ENCODE results near the gene HNRNPH3. TPM values are rescaled to one million over a fixed set of nuclear protein-coding genes. Genes with fewer than 3 reads are reported as not detected.

The HNRNPH3 gene
- total RNA-seq, 2 donors from 2014 or later = 24.1 to 27.7 TPM

- DNase-seq (no peak), ATAC-seq (no peak)
- TF ChIP-seq, protein P1, sequence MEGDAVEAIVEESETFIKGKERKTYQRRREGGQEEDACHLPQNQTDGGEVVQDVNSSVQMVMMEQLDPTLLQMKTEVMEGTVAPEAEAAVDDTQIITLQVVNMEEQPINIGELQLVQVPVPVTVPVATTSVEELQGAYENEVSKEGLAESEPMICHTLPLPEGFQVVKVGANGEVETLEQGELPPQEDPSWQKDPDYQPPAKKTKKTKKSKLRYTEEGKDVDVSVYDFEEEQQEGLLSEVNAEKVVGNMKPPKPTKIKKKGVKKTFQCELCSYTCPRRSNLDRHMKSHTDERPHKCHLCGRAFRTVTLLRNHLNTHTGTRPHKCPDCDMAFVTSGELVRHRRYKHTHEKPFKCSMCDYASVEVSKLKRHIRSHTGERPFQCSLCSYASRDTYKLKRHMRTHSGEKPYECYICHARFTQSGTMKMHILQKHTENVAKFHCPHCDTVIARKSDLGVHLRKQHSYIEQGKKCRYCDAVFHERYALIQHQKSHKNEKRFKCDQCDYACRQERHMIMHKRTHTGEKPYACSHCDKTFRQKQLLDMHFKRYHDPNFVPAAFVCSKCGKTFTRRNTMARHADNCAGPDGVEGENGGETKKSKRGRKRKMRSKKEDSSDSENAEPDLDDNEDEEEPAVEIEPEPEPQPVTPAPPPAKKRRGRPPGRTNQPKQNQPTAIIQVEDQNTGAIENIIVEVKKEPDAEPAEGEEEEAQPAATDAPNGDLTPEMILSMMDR (IDR thresholded peaks at IDR 0.05) = no peak
- no peak for TF ChIP-seq POLR2A (IDR thresholded peaks at IDR 0.05)
- intact Hi-C loops (cut with DNase I) = no loop called here
- H3K4me3 ChIP-seq = no peak overlapping the region
- WGBS, 2 donors = 76 to 95% methylated on average over 3 of the region's 3 CpGs
- H3K9me3 ChIP-seq = no peaks in the 10 kb centered on the region
- no peaks in the 10 kb centered on the region for H3K27me3 ChIP-seq
- H3K4me1 ChIP-seq = no peaks in the 10 kb centered on the region
- no peak overlapping the region for H3K27ac ChIP-seq
- H3K36me3 ChIP-seq (replicated peaks in 1 of 2; ENCODE audit: insufficient read depth in 1 of 2, low read depth in 2 of 2) = peaks cover 0 to 10% of the 10 kb centered on the region in 2 donors
These were observed 30.7 kb downstream of the HNRNPH3 start for GRCh38 chr10:68362590-68362989.

DNA sequence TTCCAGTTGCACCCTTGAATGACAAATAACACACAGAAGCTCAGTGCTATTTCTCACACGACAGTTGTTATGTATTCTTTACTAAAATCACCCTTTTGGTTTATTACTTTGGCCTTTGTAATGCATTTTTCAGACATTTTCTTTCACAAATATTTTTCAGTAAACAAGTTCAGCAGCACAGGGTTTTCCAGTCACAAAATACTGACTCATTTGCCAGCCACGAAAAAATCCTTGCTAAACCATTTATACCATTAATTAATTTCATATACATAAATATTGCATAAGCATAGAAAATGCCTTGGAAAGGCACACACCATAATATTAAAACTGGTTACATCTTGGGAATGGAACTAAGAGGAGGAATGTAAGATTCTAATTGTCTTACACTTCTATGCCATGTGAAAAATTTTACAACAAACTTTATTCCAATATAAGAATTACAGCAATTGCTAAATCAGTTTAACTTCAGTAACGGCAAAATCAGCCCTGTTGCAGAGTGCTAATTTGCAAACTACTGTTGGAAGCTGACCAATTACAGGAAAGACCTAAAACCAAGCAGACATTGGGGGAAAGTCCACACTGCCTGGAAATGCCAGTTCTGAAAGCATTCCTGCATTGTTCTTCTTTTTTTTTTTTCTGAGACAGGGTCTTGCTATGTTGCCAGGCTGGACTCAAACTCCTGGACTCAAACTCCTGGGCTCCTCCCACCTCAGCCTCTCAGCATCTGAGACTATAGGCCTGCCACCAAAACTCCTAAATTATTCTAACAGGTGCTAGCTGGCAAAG, 32.4 kb downstream of the HNRNPH3 start:
- intact Hi-C loops (cut with DNase I) = no loop called here
- TF ChIP-seq, protein P1 (IDR thresholded peaks at IDR 0.05) = no peak
- TF ChIP-seq POLR2A (IDR thresholded peaks at IDR 0.05) = no peak
- Histone ChIP-seq H3K4me1 (no peaks in the 10 kb centered on the region), H3K4me3 (no peak overlapping the region), H3K36me3 (replicated peaks in 1 of 2; ENCODE audit: insufficient read depth in 1 of 2, low read depth in 2 of 2) (peaks cover 0 to 10% of the 10 kb centered on the region in 2 donors), H3K9me3 (no peaks in the 10 kb centered on the region), H3K27ac (no peak overlapping the region), H3K27me3 (no peaks in the 10 kb centered on the region)
- 81 to 83% methylated on average over 3 of the region's 3 CpGs for WGBS, 2 donors
- DNase-seq (no peak), ATAC-seq (no peak)

- H3K36me3 ChIP-seq (replicated peaks in 1 of 2; ENCODE audit: insufficient read depth in 1 of 2, low read depth in 2 of 2) = peaks cover 0 to 10% of the 10 kb centered on the region in 2 donors
- WGBS, 2 donors = 69 to 71% methylated on average over 2 of the region's 2 CpGs
These were observed 33.7 kb downstream of the HNRNPH3 start for GRCh38 chr10:68365611-68366010.

DNA sequence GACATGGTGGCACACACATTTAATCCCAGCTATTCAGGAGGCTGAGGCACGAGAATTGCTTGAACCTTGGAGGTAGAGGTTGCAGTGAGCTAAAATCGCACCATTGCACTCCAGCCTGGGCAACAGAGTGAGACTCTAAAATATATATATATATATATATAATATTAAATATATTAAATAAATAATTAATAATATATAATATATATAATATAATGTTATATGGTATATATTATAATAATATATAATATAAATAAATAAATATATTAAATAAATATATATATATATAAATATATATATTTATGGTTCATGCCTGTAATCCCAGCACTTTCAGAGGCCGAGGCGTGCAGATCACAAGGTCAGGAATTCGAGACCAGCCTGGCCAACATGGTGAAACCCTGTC, 34.7 kb downstream of the HNRNPH3 start:
- TF ChIP-seq POLR2A (IDR thresholded peaks at IDR 0.05) = no peak
- TF ChIP-seq, protein P1 (IDR thresholded peaks at IDR 0.05) = no peak
- Histone ChIP-seq H3K4me3 (no peak overlapping the region), H3K36me3 (replicated peaks in 1 of 2; ENCODE audit: insufficient read depth in 1 of 2, low read depth in 2 of 2) (peaks cover 0 to 9% of the 10 kb centered on the region in 2 donors), H3K27me3 (no peaks in the 10 kb centered on the region), H3K4me1 (no peaks in the 10 kb centered on the region), H3K9me3 (peaks cover 0 to 3% (median 0%) of the 10 kb centered on the region in 3 donors), H3K27ac (no peak overlapping the region)
- intact Hi-C loops (cut with DNase I) = no loop called here
- DNase-seq = no peak
- ATAC-seq = no peak
- WGBS, 2 donors = 94 to 96% methylated on average over 5 of the region's 5 CpGs

More at GRCh38 chr10:68365611-68366010, 33.7 kb downstream of the HNRNPH3 start:
- DNase-seq (no peak), ATAC-seq (no peak)
- intact Hi-C loops (cut with DNase I) = no loop called here
- Histone ChIP-seq H3K27ac (no peak overlapping the region), H3K9me3 (no peaks in the 10 kb centered on the region), H3K4me3 (no peak overlapping the region), H3K4me1 (no peaks in the 10 kb centered on the region), H3K27me3 (no peaks in the 10 kb centered on the region)
- no peak for TF ChIP-seq POLR2A (IDR thresholded peaks at IDR 0.05)
- TF ChIP-seq, protein P1 (IDR thresholded peaks at IDR 0.05) = no peak

DNA sequence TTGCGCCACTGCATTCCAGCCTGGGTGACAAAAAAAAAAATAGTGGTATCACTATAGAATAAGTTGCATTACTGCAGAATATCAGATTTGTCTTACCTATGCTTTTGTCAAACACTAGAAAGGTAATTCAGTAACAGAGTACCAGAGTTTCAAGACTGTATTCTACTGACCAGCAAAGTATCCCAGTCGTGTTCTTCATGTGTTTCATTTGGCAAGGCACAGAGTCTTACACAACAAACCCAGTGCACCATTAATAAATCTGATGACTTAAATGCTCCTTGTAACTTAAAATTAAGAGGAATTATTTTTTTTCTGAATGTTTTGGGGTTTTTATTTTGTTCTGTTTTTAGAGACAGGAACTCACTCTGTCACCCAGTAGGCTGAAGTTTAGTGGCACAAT, 35.3 kb downstream of the HNRNPH3 start:
- Histone ChIP-seq H3K4me3 (no peak overlapping the region), H3K27ac (no peak overlapping the region), H3K9me3 (peaks cover 0 to 3% (median 0%) of the 10 kb centered on the region in 3 donors), H3K27me3 (no peaks in the 10 kb centered on the region), H3K36me3 (replicated peaks in 1 of 2; ENCODE audit: insufficient read depth in 1 of 2, low read depth in 2 of 2) (peaks cover 0 to 8% of the 10 kb centered on the region in 2 donors), H3K4me1 (no peaks in the 10 kb centered on the region)
- intact Hi-C loops (cut with DNase I) = no loop called here
- no peak for ATAC-seq
- TF ChIP-seq, protein P1 (IDR thresholded peaks at IDR 0.05) = no peak
- no peak for TF ChIP-seq POLR2A (IDR thresholded peaks at IDR 0.05)
- DNase-seq = no peak
- WGBS, 2 donors = 90 to 91% methylated on average over 2 of the region's 2 CpGs

Measured in body of pancreas (tissue), 4 donors.